ENCODE results near the gene THOC2.
"Not testable (repeated sequence)": the region's sequence is repeated elsewhere in the genome, so short reads cannot be mapped to it uniquely, and the experiment has no call there.

Gene THOC2

GRCh38 chrX:123665197-123665596 lies 67.7 kb downstream of the THOC2 start:
- no peak for DNase-seq

- not testable (repeated sequence) for DNase-seq
Observed at GRCh38 chrX:123664467-123665167, 68.2 kb downstream of the THOC2 start.

DNA sequence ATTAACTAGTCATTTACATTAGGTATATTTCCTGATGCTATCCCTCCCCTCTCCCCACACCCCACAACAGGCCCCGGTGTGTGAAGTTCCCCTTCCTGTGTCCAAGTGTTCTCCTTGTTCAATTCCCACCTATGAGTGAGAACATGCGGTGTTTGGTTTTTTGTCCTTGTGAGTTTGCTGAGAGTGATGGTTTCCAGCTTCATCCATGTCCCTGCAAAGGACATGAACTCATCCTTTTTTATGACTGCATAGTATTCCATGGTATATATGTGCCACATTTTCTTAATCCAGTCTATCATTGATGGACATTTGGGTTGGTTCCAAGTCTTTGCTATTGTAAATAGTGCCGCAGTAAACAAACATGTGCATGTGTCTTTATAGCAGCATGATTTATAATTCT lies 69.1 kb downstream of the THOC2 start:
- not testable (repeated sequence) for DNase-seq

DNA sequence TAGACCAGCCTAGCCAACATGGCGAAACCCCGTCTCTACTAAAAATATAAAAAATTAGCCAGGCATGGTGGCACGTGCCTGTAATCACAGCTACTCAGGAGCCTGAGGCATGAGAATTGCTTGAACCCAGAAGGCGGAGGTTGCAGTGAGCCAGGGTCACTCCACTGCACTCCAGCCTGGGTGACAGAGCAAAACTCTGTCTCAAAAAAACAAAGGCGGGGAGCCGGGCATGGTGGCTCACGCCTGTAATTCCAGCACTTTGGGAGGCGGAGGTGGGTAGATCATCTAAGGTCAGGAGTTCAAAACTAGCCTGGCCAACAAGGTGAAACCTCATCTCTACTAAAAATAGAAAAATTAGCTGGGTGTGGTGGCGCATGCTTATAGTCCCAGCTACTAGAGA lies 76.3 kb downstream of the THOC2 start:
- DNase-seq: not testable (repeated sequence)

DNA sequence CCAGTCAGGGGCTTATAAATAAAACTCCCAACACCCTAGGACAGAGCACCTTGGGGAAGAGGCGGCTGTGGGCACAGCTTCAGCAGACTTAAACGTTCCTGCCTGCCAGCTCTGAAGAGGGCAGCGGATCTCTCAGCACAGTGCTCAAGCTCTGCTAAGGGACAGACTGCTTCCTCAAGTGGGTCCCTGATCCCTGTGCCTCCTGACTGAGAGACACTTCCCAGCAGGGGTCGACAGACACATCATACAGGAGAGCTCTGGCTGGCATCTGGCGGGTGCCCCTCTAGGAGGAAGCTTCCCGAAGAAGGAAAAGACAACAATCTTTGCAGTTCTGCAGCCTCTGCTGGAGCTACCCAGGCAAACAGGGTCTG lies 84.1 kb downstream of the THOC2 start:
- not testable (repeated sequence) for DNase-seq

DNA sequence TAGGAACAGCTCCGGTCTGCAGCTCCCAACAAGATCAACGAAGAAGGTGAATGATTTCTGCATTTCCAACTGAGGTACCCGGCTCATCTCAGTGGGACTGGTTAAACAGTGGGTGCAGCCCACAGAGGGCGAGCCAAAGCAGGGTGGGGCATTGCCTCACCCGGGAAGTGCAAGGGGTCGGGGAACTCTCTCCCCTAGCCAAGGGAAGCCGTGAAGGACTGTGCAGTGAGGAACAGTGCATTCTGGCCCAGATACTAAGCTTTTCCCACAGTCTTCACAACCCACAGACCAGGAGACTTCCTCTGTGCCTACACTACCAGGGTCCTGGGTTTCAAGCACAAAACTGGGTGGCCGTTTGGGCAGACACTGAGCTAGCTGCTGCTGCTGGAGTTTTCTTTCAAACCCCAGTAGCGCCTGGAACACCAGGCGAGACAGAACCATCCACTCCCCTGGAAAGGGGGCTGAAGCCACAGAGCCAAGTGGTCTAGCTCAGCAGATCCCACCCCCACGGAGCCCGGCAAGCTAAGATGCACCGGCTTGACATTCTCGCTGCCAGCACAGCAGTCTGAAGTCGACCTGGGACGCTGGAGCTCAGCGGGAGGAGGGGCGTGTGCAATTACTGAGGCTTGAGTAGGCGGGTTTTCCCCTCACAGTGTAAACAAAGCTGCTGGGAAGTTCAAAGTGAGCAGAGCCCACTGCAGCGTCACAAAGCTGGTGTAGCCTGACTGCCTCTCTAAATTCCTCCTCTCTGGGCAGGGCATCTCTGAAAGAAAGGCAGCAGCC lies 84.6 kb downstream of the THOC2 start:
- peak; percentile 58 for DNase-seq

- no peak for DNase-seq
Observed at GRCh38 chrX:123647244-123647643, 85.6 kb downstream of the THOC2 start.

DNA sequence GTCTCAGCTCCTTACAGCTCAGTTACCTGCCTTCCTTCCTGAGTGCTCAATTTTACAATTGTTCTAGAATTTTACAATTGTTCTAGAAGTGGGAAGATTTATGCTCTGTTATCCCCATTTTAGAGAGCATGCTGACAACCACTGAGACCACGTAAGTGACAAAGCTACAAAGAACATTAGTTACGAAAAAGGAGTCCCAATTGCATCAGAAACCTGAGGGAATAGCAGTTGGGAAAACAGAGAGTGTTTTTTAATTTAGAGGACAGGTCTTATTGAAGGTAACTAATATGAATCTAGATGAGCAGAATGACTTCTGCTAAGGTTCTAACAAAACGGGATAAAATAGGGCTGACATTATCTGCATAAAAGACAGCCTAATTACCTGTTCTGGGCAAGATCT lies 103.3 kb downstream of the THOC2 start:
- no peak for DNase-seq

DNA sequence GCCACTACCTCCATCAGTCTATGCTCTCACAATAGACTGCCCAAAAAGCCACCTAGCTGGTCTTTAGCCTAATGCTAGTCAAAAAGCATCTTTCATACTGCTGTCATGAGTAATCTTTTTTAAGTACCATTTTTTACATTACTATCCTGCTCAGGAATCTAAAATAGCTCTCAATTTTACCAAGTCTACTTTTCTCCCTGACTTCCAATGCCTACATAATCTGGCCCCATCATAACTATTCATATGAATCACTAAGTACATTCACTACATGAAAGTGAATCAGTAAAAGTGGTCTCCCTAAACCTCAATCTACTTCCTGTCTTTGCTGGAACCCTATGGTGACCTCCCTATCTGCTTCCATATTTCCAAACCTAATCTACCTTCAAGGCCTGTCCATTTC lies 105.9 kb downstream of the THOC2 start:
- no peak for DNase-seq

DNA sequence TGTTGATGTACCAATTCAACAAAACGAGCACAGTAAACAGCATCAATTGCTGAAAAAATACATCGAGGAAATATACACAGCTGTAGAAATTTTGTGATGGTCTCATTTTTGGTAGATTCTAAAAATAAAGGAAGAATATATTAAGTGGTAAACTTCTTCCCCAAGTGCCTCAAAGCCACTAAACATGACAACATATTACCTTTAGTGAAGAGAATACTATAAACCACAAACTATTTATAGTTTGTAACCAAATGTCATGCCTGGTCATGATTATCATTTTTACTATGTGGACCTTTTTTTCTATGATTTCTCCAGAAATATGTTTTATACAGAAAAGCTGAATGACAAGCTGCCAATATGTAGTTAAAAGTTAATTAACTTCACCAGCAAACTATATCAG lies 106.9 kb downstream of the THOC2 start:
- DNase-seq: no peak

GRCh38 chrX:123625477-123625876 lies 107.4 kb downstream of the THOC2 start:
- no peak for DNase-seq

- no peak for DNase-seq
Observed at GRCh38 chrX:123617007-123617406, 115.8 kb downstream of the THOC2 start.

- DNase-seq: no peak
Observed at GRCh38 chrX:123610915-123611314, 121.9 kb downstream of the THOC2 start.

GRCh38 chrX:123607806-123608205 lies 125.0 kb downstream of the THOC2 start:
- no peak for DNase-seq

DNA sequence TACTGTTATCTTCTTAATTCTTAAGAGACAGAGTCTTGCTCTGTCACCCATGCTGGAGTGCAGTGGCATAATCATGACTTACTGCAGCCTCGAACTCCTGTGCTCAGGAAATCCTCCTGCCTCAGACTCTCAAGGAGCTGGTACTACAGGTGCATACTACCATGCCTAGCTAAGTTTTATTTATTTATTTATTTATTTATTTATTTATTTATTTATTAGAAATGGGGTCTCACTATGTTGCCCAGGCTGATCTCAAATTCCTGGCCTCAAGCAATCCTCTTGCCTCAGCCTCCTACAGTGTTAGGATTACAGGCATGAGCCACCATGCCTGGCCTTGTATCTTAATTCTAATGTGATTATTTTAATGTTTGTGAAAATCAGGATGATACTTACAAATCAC lies 125.6 kb downstream of the THOC2 start:
- no peak for DNase-seq

- DNase-seq: no peak
Observed at GRCh38 chrX:123603491-123603890, 129.4 kb downstream of the THOC2 start.

GRCh38 chrX:123601437-123601836 lies 131.4 kb downstream of the THOC2 start:
- DNase-seq: no peak

- no peak for DNase-seq
Observed at GRCh38 chrX:123600181-123600580, 132.7 kb downstream of the THOC2 start.

GRCh38 chrX:123590842-123591486 lies 141.9 kb downstream of the THOC2 start:
- DNase-seq: no peak

DNA sequence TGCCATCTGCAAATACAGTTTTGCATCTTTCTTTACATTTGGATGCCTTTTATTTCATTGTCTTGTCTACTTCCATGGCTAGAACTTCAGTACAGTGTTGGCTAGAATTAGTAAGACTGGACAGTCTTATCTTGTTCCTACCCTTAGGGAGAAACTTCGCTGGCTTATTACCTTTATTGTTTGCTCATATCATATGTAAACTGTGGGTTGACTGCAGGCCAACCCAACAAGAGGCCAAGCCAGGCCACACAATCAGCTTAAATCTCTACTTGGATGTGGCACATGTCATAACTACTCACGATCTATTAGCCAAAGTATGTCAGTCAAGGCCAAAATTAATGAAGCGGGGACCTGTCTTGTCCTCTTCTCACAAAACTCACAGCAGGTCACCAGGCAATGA lies 144.1 kb downstream of the THOC2 start:
- DNase-seq: no peak

GRCh38 chrX:123581586-123581985 lies 151.3 kb downstream of the THOC2 start:
- no peak for DNase-seq

DNA sequence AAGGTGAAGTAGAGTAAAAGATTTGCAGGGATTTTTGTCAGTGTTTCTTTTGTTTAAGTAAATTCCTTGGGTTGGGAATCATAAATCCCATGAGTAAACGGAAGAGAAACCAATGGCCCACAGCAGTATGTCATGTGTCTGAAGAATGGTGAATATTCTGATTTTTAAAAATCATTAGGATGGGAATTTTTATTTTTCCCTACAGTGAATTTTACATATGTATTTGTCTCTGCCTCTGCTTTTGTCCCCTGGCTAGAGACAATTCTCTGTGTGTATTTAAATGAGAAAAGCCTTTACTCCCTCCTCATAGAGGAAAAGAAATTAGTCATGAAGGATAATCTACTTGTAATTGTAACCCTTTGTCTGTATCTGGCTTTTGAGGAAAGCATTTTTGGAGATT lies 152.1 kb downstream of the THOC2 start:
- no peak for DNase-seq

DNA sequence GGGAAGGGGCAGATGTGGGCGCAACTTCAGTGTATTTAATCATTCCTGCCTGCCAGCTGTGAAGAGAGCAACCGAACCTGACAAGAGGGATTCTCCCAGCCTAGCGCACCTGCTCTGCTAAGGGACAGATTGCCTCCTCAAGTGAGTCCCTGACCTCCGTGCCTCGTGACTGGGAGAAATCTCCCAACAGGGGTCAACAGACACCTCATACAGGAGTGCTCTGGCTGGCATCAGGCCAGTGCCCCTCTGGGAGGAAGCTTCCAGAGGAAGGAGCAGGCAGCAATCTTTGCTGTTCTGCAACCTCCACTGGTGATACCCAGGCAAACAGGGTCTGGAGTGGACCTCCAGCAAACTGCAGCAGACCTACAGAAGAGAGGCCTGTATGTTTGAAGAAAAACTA lies 158.8 kb downstream of the THOC2 start:
- not testable (repeated sequence) for DNase-seq

DNA sequence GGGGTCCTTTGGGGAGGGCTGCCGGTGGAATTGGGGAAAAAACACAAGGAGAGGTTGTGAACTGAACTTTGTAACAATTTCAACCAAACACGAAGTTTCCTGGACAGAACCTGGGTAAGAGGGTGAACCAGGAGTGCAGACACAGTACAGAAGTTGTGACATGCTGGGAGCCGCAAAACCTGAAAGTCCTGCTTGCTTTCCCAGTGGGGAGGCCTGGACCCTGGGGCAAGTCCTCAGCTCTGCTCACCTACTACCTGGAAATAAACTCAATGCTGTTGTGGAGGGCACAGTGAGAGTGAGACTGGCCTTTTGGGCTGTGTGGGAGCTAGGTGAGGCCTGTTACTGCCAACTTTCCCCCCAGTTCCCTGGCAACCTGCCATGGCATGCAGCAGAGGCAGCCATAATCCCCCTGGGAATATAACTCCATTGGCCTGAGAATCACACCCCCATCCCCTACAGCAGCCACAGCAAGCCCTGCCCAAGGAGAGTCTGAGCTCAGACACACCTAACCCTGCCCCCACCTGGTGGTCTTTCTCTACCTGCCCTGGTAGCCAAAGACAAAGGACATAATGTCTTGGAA lies 162.8 kb downstream of the THOC2 start:
- DNase-seq: no peak

Data from activated effector memory CD4-positive, alpha-beta T cell treated with anti-CD3 and anti-CD28 coated beads, Interleukin-2, amount 50 U/mL, for 16 hours (primary cell).